Ectodermal cell (in vitro differentiated cells): ENCODE results near the gene CAMK4.

Source experiments
- H3K27ac ChIP-seq: 2 replicates; pipeline ENCODE4 v1.7.0; 2013; ENCODE audit warnings: mild to moderate bottlenecking, low read depth, low read length; ENCODE audit not compliant: insufficient read depth, poor library complexity, severe bottlenecking
- H3K27me3 ChIP-seq: 2 replicates; pipeline ENCODE4 v1.7.0; 2013; ENCODE audit warnings: mild to moderate bottlenecking, low read length; ENCODE audit not compliant: insufficient read depth, control insufficient read depth, poor library complexity, severe bottlenecking
- H3K36me3 ChIP-seq: one replicate; pipeline ENCODE4 v1.7.0; 2013; ENCODE audit warnings: low read length; ENCODE audit not compliant: control insufficient read depth, insufficient read depth
- H3K4me1 ChIP-seq: one replicate; pipeline ENCODE4 v1.7.0; 2013; ENCODE audit warnings: low read length; ENCODE audit not compliant: control insufficient read depth, insufficient read depth
- H3K4me3 ChIP-seq: 2 replicates; pipeline ENCODE4 v1.7.0; 2013; ENCODE audit warnings: low read depth, low read length, control low read depth; ENCODE audit not compliant: insufficient read depth
- H3K9me3 ChIP-seq: 2 replicates; pipeline ENCODE4 v1.7.0; 2013; ENCODE audit warnings: mild to moderate bottlenecking, low read length, moderate library complexity; ENCODE audit not compliant: control insufficient read depth
- WGBS, 2 experiments: methylation state at CpG; one replicate each; pipeline ENCODE4 v1.1.7; 2013; ENCODE audit warnings: missing lambda C conversion rate in 2 of 2; 5-methylcytosine and 5-hydroxymethylcytosine counted together

The CAMK4 gene

DNA sequence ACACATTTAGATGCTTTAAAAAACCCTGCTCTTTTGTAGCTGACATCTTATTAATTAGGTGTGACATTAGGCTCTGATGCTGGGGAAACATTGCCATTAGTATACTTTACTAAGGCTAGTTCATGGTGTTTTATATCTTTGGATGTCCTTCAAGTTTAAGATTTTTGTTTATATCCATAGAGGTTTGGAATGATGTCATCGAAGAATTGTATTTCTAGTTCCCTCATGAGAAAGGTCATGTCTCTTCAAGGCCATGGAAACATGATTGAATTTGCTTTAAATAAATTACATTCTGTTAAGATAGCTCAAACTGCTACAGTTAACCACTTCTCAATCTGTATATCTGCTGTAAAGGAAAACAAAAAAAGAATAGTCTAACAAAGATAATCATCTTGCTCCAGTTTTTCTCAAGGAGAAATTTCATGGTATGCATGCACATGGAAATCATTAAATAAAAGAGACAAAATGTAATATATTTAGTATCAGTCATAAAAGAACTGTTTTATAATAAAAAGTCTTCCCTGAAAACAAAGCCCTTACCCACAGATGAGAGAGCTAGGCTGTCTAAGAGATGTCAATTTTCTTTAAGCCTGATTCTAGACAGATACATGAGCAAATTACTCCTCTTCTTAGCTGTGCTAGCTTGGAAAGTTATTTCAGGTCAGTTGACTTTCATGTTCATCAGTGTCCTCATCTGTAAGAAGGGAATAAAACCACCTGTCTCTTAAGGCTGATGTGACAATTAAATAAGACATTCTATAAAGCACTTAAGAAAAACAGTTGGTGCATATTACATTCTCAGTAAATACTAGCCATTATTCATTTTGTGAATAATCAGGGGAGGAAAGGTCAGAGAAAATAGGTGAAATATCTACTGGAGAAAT lies 313.2 kb downstream of the CAMK4 start:
- H3K4me1 ChIP-seq: peaks cover 3% of the 10 kb centered on the region
- H3K9me3 ChIP-seq: no peaks in the 10 kb centered on the region
- H3K36me3 ChIP-seq: no peaks in the 10 kb centered on the region
- 100% methylated on average over 1 of the region's 1 CpG; no CpG with 5 or more reads in 1 of the 2 experiments for whole genome bisulfite sequencing, 2 experiments
- no peaks in the 10 kb centered on the region for H3K27me3 ChIP-seq
- H3K4me3 ChIP-seq: no peak overlapping the region
- H3K27ac ChIP-seq: no peak overlapping the region
